CD4-positive, alpha-beta memory T cell (primary cell): ENCODE data around the gene BRSK1. TPM values are rescaled to one million over a fixed set of nuclear protein-coding genes. Genes with fewer than 3 reads are reported as not detected.

ENCODE experiments used
- CTCF ChIA-PET: fragments of 350-600 bp; sonication (Branson Sonifier 250); formaldehyde crosslinking; loops from one replicate; lab custom pipeline; 2021; ENCODE audit warnings: inconsistent platforms; ENCODE audit not compliant: partially characterized antibody; lab: Charles Lee
- POLR2A ChIA-PET: fragments of 350-600 bp; sonication (Branson Sonifier 250); formaldehyde crosslinking; loops from one replicate; lab custom pipeline; 2021; ENCODE audit not compliant: partially characterized antibody; lab: Charles Lee
- DNase-seq, 5 donors: peaks; one replicate each; pipeline versions ENCODE4 v3.0.0 to v3.0.0-alpha.2; 2020 to 2022; ENCODE audit warnings: mixed read lengths in 1 of 5
- H3K27ac ChIP-seq: one replicate; pipeline ENCODE4 v1.7.0; 2013; ENCODE audit warnings: low read depth, low read length
- H3K27me3 ChIP-seq: 2 replicates; pipeline ENCODE4 v1.7.0; 2013; ENCODE audit warnings: mild to moderate bottlenecking, low read length, moderate library complexity; ENCODE audit not compliant: insufficient read depth
- H3K36me3 ChIP-seq: 2 replicates; pipeline ENCODE4 v1.7.0; 2013; ENCODE audit warnings: mild to moderate bottlenecking, low read length, moderate library complexity; ENCODE audit not compliant: insufficient read depth
- H3K4me1 ChIP-seq: 2 replicates; pipeline ENCODE4 v1.7.0; 2013; ENCODE audit warnings: mild to moderate bottlenecking, low read length, moderate library complexity; ENCODE audit not compliant: insufficient read depth
- H3K4me3 ChIP-seq, 2 donors: one replicate each; pipeline ENCODE4 v1.7.0; 2013; ENCODE audit warnings: low read length in 2 of 2, mild to moderate bottlenecking in 1 of 2
- H3K9me3 ChIP-seq, 2 donors: one replicate each; pipeline ENCODE4 v1.7.0; 2013; ENCODE audit warnings: low read length in 2 of 2, control low read depth in 1 of 2; ENCODE audit not compliant: control insufficient read depth in 1 of 2
- H3K27ac Mint-ChIP-seq, 7 donors: one replicate each; pipeline ENCODE4 v1.8.0; 2020 to 2021; ENCODE audit warnings: mixed read lengths in 7 of 7, mild to moderate bottlenecking in 6 of 7, inconsistent platforms in 3 of 7, moderate library complexity in 3 of 7
- H3K27me3 Mint-ChIP-seq, 2 donors: one replicate each; pipeline ENCODE4 v1.8.0; 2020 to 2021; ENCODE audit warnings: mixed read lengths in 2 of 2
- H3K36me3 Mint-ChIP-seq, 2 donors: one replicate each; pipeline ENCODE4 v1.8.0; 2020 to 2021; ENCODE audit warnings: mixed read lengths in 2 of 2, inconsistent platforms in 1 of 2, mild to moderate bottlenecking in 1 of 2
- H3K4me1 Mint-ChIP-seq, 4 donors: one replicate each; pipeline ENCODE4 v1.8.0; 2020 to 2021; ENCODE audit warnings: mixed read lengths in 4 of 4, mild to moderate bottlenecking in 1 of 4
- H3K4me3 Mint-ChIP-seq, 8 donors: one replicate each; pipeline ENCODE4 v1.8.0; 2020 to 2021; ENCODE audit warnings: mixed read lengths in 8 of 8, mild to moderate bottlenecking in 7 of 8, moderate library complexity in 6 of 8, inconsistent platforms in 3 of 8
- H3K9me3 Mint-ChIP-seq, 8 donors: one replicate each; pipeline ENCODE4 v1.8.0; 2020 to 2021; ENCODE audit warnings: mixed read lengths in 8 of 8, mild to moderate bottlenecking in 5 of 8, inconsistent platforms in 3 of 8, moderate library complexity in 1 of 8
- intact Hi-C: fragments of 100-400 bp; cut with micrococcal nuclease; formaldehyde crosslinking; loops from one replicate; pipeline ENCODE4 v1.15.1; 2023
- polyA plus RNA-seq, 2 donors: library from polyadenylated mRNA; unstranded; fragments of 300-500 nt; fragmentation: Illumina TruSeq; gene quantifications; one replicate each; pipeline ENCODE4 v1.2.3, GENCODE V29; 2021
- total RNA-seq, 2 experiments: library from RNA; stranded (reverse); gene quantifications; one replicate each; pipeline ENCODE4 v1.2.3, GENCODE V29; 2021

Gene BRSK1
- total and polyA plus RNA-seq, 4 experiments from 2014 or later: 1.4 to 1.7 TPM; not detected in 2

- intact Hi-C loops: no loop called here
- ChIA-PET POLR2A (no interaction called here), CTCF (no interaction called here)
- Mint-ChIP-seq H3K4me3 (no peak overlapping the region), H3K27ac (no peak overlapping the region), H3K4me1 (peaks cover 4 to 14% (median 6%) of the 10 kb centered on the region in 4 donors), H3K9me3 (no peaks in the 10 kb centered on the region), H3K27me3 (no peaks in the 10 kb centered on the region), H3K36me3 (no peaks in the 10 kb centered on the region)
- Histone ChIP-seq H3K27ac (no peak overlapping the region), H3K27me3 (no peaks in the 10 kb centered on the region), H3K36me3 (no peaks in the 10 kb centered on the region), H3K4me3 (no peak overlapping the region), H3K9me3 (no peaks in the 10 kb centered on the region), H3K4me1 (peaks cover 11% of the 10 kb centered on the region)
- DNase-seq: no peak
Observed at GRCh38 chr19:55297267-55297666, 13.5 kb downstream of the BRSK1 start.

- POLR2A ChIA-PET: no interaction called here
- no peak overlapping the region for H3K4me3 Mint-ChIP-seq
- no peaks in the 10 kb centered on the region for H3K9me3 Mint-ChIP-seq
- CTCF ChIA-PET: interaction anchor here (1.8 kb wide), 1 partner anchor 154 kb away, joined by 6 read pairs; no protein-coding TSS in a partner anchor
- no peaks in the 10 kb centered on the region for H3K36me3 ChIP-seq
- no peak overlapping the region for H3K27ac ChIP-seq
- intact Hi-C loops: no loop called here
- no peak overlapping the region for H3K27ac Mint-ChIP-seq
- H3K4me3 ChIP-seq: no peak overlapping the region
- no peaks in the 10 kb centered on the region for H3K27me3 Mint-ChIP-seq
- no peaks in the 10 kb centered on the region for H3K9me3 ChIP-seq
- H3K36me3 Mint-ChIP-seq: no peaks in the 10 kb centered on the region
- DNase-seq: no peak
- H3K4me1 Mint-ChIP-seq: peaks cover 4 to 14% (median 6%) of the 10 kb centered on the region in 4 donors
- no peaks in the 10 kb centered on the region for H3K27me3 ChIP-seq
- peaks cover 11% of the 10 kb centered on the region for H3K4me1 ChIP-seq
Observed at GRCh38 chr19:55299991-55300390, 16.2 kb downstream of the BRSK1 start.

DNA sequence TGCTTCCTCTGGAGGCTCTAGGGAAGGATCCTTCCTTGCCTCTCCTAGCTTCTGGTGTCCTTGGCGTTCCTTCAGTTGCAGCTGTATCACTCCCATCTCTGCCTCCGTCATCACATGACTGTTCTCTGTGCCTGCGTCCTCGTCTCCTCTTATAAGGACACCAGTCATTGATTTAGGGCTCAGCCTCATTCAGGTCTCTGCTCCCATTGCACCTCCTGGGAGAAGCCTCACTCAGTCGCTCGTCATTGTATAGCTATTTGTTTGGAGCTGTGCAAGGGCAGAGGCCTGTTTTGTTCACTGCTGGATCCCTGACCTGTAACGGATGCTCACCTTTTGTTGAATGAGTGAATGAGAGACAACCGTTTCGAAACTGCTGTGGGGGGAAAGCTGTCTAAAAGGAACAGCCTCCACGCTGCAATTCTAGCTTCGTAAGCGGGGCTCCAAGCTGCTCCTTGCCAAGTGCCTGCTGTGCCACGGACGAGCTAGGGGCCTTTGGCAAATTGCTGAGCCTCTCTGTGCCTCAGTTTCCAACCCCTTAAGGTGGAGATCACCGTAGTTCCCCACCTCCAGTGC is 17.2 kb downstream of the BRSK1 start:
- peak overlapping the region in 4 of 8 donors; percentile 27 to 80 (median 76) for H3K4me3 Mint-ChIP-seq
- ChIA-PET POLR2A (interaction anchor here (0.8 to 3.7 kb wide), 11 partner anchors 9 to 203 kb away, joined by 3 to 29 read pairs (median 9); partner anchors contain the start of genes HSPBP1, KMT5C, PPP6R1 and RPL28), CTCF (interaction anchor here (0.5 to 3.8 kb wide), 29 partner anchors 9 to 332 kb away, joined by 3 to 53 read pairs (median 4); partner anchors contain the start of genes KMT5C, PPP6R1, TMEM238 and ZNF628)
- H3K36me3 ChIP-seq: no peaks in the 10 kb centered on the region
- no peak overlapping the region for H3K27ac ChIP-seq
- H3K9me3 ChIP-seq: no peaks in the 10 kb centered on the region
- intact Hi-C loops: loop anchor here (1.0 kb wide), 2 partner anchors 38 to 84 kb away; partner anchors contain the start of genes KMT5C and RPL28
- no peak overlapping the region for H3K4me3 ChIP-seq
- no peak for DNase-seq
- H3K27me3 ChIP-seq: no peaks in the 10 kb centered on the region
- no peaks in the 10 kb centered on the region for H3K9me3 Mint-ChIP-seq
- H3K4me1 ChIP-seq: peaks cover 11% of the 10 kb centered on the region
- no peaks in the 10 kb centered on the region for H3K27me3 Mint-ChIP-seq
- H3K4me1 Mint-ChIP-seq: peaks cover 6 to 17% (median 10%) of the 10 kb centered on the region in 4 donors
- no peaks in the 10 kb centered on the region for H3K36me3 Mint-ChIP-seq
- peak overlapping the region in 2 of 7 donors; percentile 43 to 94 for H3K27ac Mint-ChIP-seq

DNA sequence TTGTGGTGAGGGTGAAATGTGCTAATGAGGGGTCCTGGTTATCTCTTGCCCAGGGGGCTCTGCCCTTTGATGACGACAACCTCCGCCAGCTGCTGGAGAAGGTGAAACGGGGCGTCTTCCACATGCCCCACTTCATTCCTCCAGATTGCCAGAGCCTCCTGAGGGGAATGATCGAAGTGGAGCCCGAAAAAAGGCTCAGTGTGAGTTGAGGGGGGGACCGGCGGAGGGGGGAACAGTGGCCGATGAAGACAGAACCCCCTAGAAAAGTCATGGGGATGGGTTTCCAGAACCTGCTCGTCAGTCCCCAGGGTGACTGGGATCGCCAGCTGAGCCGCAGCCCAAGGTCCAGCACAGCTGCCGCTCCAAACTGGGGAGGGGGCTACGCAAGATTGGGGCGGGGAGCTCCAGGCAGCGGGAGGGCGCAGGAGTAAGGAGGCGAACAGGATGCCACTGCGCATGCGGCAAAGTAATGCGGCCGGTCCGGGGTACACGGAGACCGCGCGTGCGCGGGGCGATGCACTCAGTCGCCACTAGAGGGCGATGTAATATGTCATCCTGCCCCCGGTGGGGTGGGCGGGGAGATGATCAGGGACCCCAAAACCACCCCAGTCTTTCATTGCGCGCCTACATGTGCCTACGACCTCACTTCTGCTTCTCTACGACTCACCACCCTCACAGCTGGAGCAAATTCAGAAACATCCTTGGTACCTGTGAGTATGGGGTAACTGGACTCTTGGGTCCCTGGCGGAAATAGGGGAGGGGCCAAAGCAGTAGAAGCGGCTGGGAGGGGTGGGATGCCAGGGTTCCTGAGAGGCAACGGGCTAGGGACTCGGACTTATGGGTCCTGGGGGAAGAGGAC is 17.9 kb downstream of the BRSK1 start:
- ChIA-PET POLR2A (interaction anchor here (0.8 to 3.7 kb wide), 13 partner anchors 10 to 202 kb away, joined by 3 to 29 read pairs (median 9); partner anchors contain the start of genes HSPBP1, KMT5C, PPP6R1 and RPL28), CTCF (interaction anchor here (0.5 to 3.8 kb wide), 33 partner anchors 10 to 331 kb away, joined by 3 to 53 read pairs (median 4); partner anchors contain the start of genes KMT5C, PPP6R1, TMEM238 and ZNF628)
- DNase-seq: peak; percentile 87 to 90 (median 88)
- Histone ChIP-seq H3K36me3 (no peaks in the 10 kb centered on the region), H3K27me3 (no peaks in the 10 kb centered on the region), H3K9me3 (no peaks in the 10 kb centered on the region), H3K4me1 (peaks cover 11% of the 10 kb centered on the region), H3K27ac (peak overlapping the region; percentile 22), H3K4me3 (peak overlapping the region; percentile 34 to 49)
- peak overlapping the region; percentile 75 to 86 (median 80) for H3K4me3 Mint-ChIP-seq
- H3K9me3 Mint-ChIP-seq: no peaks in the 10 kb centered on the region
- peak overlapping the region; percentile 57 to 94 (median 82) for H3K27ac Mint-ChIP-seq
- intact Hi-C loops: loop anchor here (1.0 kb wide), 3 partner anchors 38 to 117 kb away; partner anchors contain the start of genes KMT5C and RPL28
- no peaks in the 10 kb centered on the region for H3K27me3 Mint-ChIP-seq
- H3K36me3 Mint-ChIP-seq: no peaks in the 10 kb centered on the region
- peaks cover 6 to 21% (median 10%) of the 10 kb centered on the region in 4 donors for H3K4me1 Mint-ChIP-seq

DNA sequence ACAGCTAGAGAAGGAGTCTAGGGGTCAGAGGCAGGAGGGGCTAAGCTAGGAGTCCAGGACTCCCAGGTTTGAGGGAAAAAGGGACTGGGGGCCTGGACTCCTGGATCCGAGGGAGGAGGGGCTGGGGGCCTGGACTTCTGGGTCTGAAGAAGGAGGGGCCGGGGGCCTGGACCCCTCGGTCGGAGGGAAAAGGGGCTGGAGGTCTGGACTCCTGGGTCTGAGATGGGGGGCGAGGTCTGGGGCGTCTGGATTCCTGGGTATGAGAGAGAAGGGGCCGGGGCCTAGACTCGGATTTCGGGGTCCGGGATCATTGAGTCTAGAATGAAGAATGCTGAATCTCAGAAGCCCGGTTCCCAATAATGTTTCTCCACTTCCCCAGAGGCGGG is 18.5 kb downstream of the BRSK1 start:
- ChIA-PET POLR2A (interaction anchor here (1.2 to 3.7 kb wide), 8 partner anchors 22 to 202 kb away, joined by 3 to 29 read pairs (median 14); partner anchors contain the start of genes HSPBP1, KMT5C, TMEM238 and UBE2S), CTCF (interaction anchor here (0.9 to 3.8 kb wide), 21 partner anchors 10 to 324 kb away, joined by 3 to 53 read pairs (median 5); partner anchors contain the start of genes KMT5C, PPP6R1, TMEM238 and ZNF628)
- H3K27ac Mint-ChIP-seq: peak overlapping the region; percentile 57 to 94 (median 82)
- H3K4me1 Mint-ChIP-seq: peaks cover 6 to 21% (median 10%) of the 10 kb centered on the region in 4 donors
- H3K36me3 Mint-ChIP-seq: no peaks in the 10 kb centered on the region
- H3K4me1 ChIP-seq: peaks cover 11% of the 10 kb centered on the region
- no peaks in the 10 kb centered on the region for H3K27me3 Mint-ChIP-seq
- no peaks in the 10 kb centered on the region for H3K27me3 ChIP-seq
- peak overlapping the region; percentile 34 to 49 for H3K4me3 ChIP-seq
- no peaks in the 10 kb centered on the region for H3K36me3 ChIP-seq
- no peak for DNase-seq
- H3K27ac ChIP-seq: peak overlapping the region; percentile 22
- H3K9me3 ChIP-seq: no peaks in the 10 kb centered on the region
- peak overlapping the region in 7 of 8 donors; percentile 75 to 86 (median 80) for H3K4me3 Mint-ChIP-seq
- H3K9me3 Mint-ChIP-seq: no peaks in the 10 kb centered on the region
- intact Hi-C loops: loop anchor here (1.0 kb wide), 1 partner anchor 116 kb away; no protein-coding TSS in a partner anchor

- Mint-ChIP-seq H3K36me3 (no peaks in the 10 kb centered on the region), H3K9me3 (no peaks in the 10 kb centered on the region), H3K27ac (no peak overlapping the region), H3K4me1 (peaks cover 6 to 21% (median 10%) of the 10 kb centered on the region in 4 donors), H3K4me3 (no peak overlapping the region), H3K27me3 (no peaks in the 10 kb centered on the region)
- ChIA-PET POLR2A (interaction anchor here (1.5 to 3.7 kb wide), 4 partner anchors 33 to 80 kb away, joined by 4 to 29 read pairs (median 16); partner anchors contain the start of genes KMT5C, PPP6R1 and TMEM238), CTCF (interaction anchor here (1.0 to 3.8 kb wide), 9 partner anchors 10 to 323 kb away, joined by 3 to 53 read pairs (median 7); partner anchors contain the start of gene TMEM238)
- DNase-seq: no peak
- no peaks in the 10 kb centered on the region for H3K27me3 ChIP-seq
- H3K9me3 ChIP-seq: no peaks in the 10 kb centered on the region
- no peak overlapping the region for H3K4me3 ChIP-seq
- intact Hi-C loops: no loop called here
- H3K27ac ChIP-seq: no peak overlapping the region
- no peaks in the 10 kb centered on the region for H3K36me3 ChIP-seq
- peaks cover 11% of the 10 kb centered on the region for H3K4me1 ChIP-seq
Observed at GRCh38 chr19:55303477-55303876, 19.7 kb downstream of the BRSK1 start.
